Ishikawa (cell line): ENCODE data around the gene FBH1.

Experiments
- CEBPB ChIP-seq: IDR thresholded peaks from 2 replicates; pipeline ENCODE4 v1.6.1; 2012
- CREB1 ChIP-seq: IDR thresholded peaks from 2 replicates; pipeline ENCODE4 v1.6.1; 2012; ENCODE audit warnings: low read depth
- EGR1 ChIP-seq: IDR thresholded peaks from 2 replicates; pipeline ENCODE4 v1.6.1; 2012
- EP300 ChIP-seq: IDR thresholded peaks from 2 replicates; pipeline ENCODE4 v1.6.1; 2012; ENCODE audit warnings: borderline replicate concordance
- FOXM1 ChIP-seq: IDR thresholded peaks from 2 replicates; pipeline ENCODE4 v1.6.1; 2012; ENCODE audit warnings: low read depth, borderline replicate concordance
- MAX ChIP-seq: IDR thresholded peaks from 2 replicates; pipeline ENCODE4 v1.6.1; 2012
- NFIC ChIP-seq: IDR thresholded peaks from 2 replicates; pipeline ENCODE4 v1.6.1; 2012
- RAD21 ChIP-seq: IDR thresholded peaks from 2 replicates; pipeline ENCODE4 v1.6.1; 2012; ENCODE audit warnings: low read depth
- TAF1 ChIP-seq: IDR thresholded peaks from 2 replicates; pipeline ENCODE4 v1.6.1; 2012; ENCODE audit warnings: low read depth, mild to moderate bottlenecking
- TCF12 ChIP-seq: IDR thresholded peaks from 2 replicates; pipeline ENCODE4 v1.6.1; 2012; ENCODE audit warnings: low read depth
- TEAD4 ChIP-seq: IDR thresholded peaks from 2 replicates; pipeline ENCODE4 v1.6.1; 2012
- USF1 ChIP-seq: IDR thresholded peaks from 2 replicates; pipeline ENCODE4 v1.6.1; 2012
- YY1 ChIP-seq: IDR thresholded peaks from 2 replicates; pipeline ENCODE4 v1.6.1; 2012; ENCODE audit warnings: low read depth
- ZBTB7A ChIP-seq: IDR thresholded peaks from 2 replicates; pipeline ENCODE4 v1.6.1; 2012; ENCODE audit warnings: low read depth
- TF ChIP-seq, protein P1 (sequence below): IDR thresholded peaks from 2 replicates; pipeline ENCODE4 v1.6.1; 2012; ENCODE audit warnings: low read depth, mild to moderate bottlenecking

Gene FBH1

GRCh38 chr10:5888351-5888750, 1.7 kb upstream of the FBH1 start:
- no peak for TF ChIP-seq FOXM1
- TF ChIP-seq RAD21 = no peak
- TF ChIP-seq CEBPB = no peak
- no peak for TF ChIP-seq TAF1
- TF ChIP-seq TCF12 = no peak
- TF ChIP-seq TEAD4 = no peak
- TF ChIP-seq EP300 = no peak
- TF ChIP-seq, protein P1, sequence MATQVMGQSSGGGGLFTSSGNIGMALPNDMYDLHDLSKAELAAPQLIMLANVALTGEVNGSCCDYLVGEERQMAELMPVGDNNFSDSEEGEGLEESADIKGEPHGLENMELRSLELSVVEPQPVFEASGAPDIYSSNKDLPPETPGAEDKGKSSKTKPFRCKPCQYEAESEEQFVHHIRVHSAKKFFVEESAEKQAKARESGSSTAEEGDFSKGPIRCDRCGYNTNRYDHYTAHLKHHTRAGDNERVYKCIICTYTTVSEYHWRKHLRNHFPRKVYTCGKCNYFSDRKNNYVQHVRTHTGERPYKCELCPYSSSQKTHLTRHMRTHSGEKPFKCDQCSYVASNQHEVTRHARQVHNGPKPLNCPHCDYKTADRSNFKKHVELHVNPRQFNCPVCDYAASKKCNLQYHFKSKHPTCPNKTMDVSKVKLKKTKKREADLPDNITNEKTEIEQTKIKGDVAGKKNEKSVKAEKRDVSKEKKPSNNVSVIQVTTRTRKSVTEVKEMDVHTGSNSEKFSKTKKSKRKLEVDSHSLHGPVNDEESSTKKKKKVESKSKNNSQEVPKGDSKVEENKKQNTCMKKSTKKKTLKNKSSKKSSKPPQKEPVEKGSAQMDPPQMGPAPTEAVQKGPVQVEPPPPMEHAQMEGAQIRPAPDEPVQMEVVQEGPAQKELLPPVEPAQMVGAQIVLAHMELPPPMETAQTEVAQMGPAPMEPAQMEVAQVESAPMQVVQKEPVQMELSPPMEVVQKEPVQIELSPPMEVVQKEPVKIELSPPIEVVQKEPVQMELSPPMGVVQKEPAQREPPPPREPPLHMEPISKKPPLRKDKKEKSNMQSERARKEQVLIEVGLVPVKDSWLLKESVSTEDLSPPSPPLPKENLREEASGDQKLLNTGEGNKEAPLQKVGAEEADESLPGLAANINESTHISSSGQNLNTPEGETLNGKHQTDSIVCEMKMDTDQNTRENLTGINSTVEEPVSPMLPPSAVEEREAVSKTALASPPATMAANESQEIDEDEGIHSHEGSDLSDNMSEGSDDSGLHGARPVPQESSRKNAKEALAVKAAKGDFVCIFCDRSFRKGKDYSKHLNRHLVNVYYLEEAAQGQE = no peak
- TF ChIP-seq USF1 = no peak
- TF ChIP-seq MAX = no peak
- no peak for TF ChIP-seq YY1
- TF ChIP-seq CREB1 = no peak
- no peak for TF ChIP-seq EGR1
- TF ChIP-seq ZBTB7A = no peak

- peak; percentile 38 for TF ChIP-seq ZBTB7A
- TF ChIP-seq MAX = peak; percentile 58; the same call in 1 of the 2 replicates
- no peak for TF ChIP-seq RAD21
Measured at GRCh38 chr10:5888843-5889623, 1.0 kb upstream of the FBH1 start.

DNA sequence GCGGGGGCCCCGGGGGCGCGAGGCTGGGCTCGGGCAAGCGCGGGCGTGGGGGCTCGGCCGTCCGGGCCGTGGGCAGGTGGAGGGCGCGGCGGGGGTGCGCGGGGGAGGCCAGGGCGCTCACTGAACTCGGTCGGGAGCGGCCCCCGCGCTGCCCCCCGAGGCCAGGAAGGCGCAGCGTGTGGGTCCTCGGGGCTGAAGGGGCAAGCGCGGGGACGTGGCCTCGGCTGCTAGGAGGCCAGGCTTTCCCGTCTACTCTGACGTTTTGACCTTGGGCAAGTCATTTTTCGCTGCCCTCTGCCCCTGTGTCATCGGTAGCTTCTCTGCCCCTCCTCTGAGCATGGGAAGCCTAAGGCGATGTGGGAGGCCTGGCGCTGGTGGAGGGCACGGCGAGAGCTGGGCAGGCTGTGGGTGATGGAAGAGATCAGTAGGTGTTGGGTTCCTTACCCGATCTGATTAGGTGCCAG, 441 bp downstream of the FBH1 start:
- TF ChIP-seq MAX (0 out of 2 replicates have a peak, but pooled peaks have one; percentile 18), TEAD4 (no peak), EGR1 (no peak)
- TF ChIP-seq, protein P1 = no peak

DNA sequence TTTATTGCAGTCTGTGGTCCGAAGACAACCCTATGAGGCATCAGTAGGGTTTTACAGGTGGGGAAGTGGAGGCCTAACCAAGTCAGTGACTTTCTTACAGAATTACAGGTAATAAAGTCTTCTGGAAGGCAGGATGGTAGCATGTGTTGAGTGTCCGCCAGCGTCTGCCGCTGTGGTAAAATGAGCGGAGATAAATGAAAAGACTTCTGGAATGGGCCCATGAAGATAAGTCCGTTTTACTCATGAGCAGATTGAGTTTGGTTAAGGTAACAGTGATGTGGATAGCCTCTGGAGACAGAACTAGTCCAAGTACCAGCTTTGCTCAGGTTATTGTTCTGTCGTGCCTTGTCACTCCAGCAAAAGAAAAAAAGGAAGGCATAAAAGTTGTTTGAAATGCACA, 966 bp downstream of the FBH1 start:
- TF ChIP-seq TAF1 = no peak
- TF ChIP-seq TCF12 = no peak
- TF ChIP-seq EGR1 = no peak
- TF ChIP-seq CREB1 = no peak
- TF ChIP-seq FOXM1 = no peak

- no peak for TF ChIP-seq TAF1
- no peak for TF ChIP-seq CEBPB
- no peak for TF ChIP-seq TEAD4
- no peak for TF ChIP-seq USF1
- TF ChIP-seq ZBTB7A = no peak
- no peak for TF ChIP-seq EGR1
- no peak for TF ChIP-seq YY1
- no peak for TF ChIP-seq CREB1
- no peak for TF ChIP-seq RAD21
- TF ChIP-seq TCF12 = no peak
- TF ChIP-seq NFIC = no peak
- TF ChIP-seq, protein P1 = no peak
- no peak for TF ChIP-seq EP300
- TF ChIP-seq FOXM1 = no peak
- TF ChIP-seq MAX = no peak
Measured at GRCh38 chr10:5892007-5892406, 2.0 kb downstream of the FBH1 start.
